GM21717 (cell line): ENCODE results near the gene EPAS1.
"Not testable (repeated sequence)": the region's sequence is repeated elsewhere in the genome, so short reads cannot be mapped to it uniquely, and the experiment has no call there.

Experiments
- ATAC-seq: cut with Tn5 transposase; IDR thresholded peaks from one replicate; pipeline ENCODE4 v1.9.1; 2021; ENCODE audit warnings: mild to moderate bottlenecking, moderate library complexity; ENCODE audit not compliant: unreplicated experiment

The EPAS1 gene

GRCh38 chr2:46394649-46395510 is 97.7 kb downstream of the EPAS1 start:
- no peak for ATAC-seq

GRCh38 chr2:46395730-46396129 is 98.5 kb downstream of the EPAS1 start:
- not testable (repeated sequence) for ATAC-seq

- ATAC-seq = no peak
Observed at GRCh38 chr2:46400016-46400415, 102.8 kb downstream of the EPAS1 start.

- no peak for ATAC-seq
Observed at GRCh38 chr2:46402874-46403273, 105.7 kb downstream of the EPAS1 start.

- no peak for ATAC-seq
Observed at GRCh38 chr2:46404181-46404759, 107.1 kb downstream of the EPAS1 start.

- no peak for ATAC-seq
Observed at GRCh38 chr2:46407852-46408455, 110.7 kb downstream of the EPAS1 start.

- no peak for ATAC-seq
Observed at GRCh38 chr2:46409756-46410155, 112.5 kb downstream of the EPAS1 start.

- ATAC-seq = no peak
Observed at GRCh38 chr2:46410273-46411244, 113.4 kb downstream of the EPAS1 start.

GRCh38 chr2:46411245-46411641 is 114.0 kb downstream of the EPAS1 start:
- no peak for ATAC-seq

GRCh38 chr2:46411985-46412384 is 114.8 kb downstream of the EPAS1 start:
- no peak for ATAC-seq

- no peak for ATAC-seq
Observed at GRCh38 chr2:46413111-46413510, 115.9 kb downstream of the EPAS1 start.

- no peak for ATAC-seq
Observed at GRCh38 chr2:46413631-46414030, 116.4 kb downstream of the EPAS1 start.

- no peak for ATAC-seq
Observed at GRCh38 chr2:46414701-46415100, 117.5 kb downstream of the EPAS1 start.

- ATAC-seq = no peak
Observed at GRCh38 chr2:46416280-46416679, 119.1 kb downstream of the EPAS1 start.

- no peak for ATAC-seq
Observed at GRCh38 chr2:46416739-46417403, 119.7 kb downstream of the EPAS1 start.

- no peak for ATAC-seq
Observed at GRCh38 chr2:46420945-46421344, 123.7 kb downstream of the EPAS1 start.

GRCh38 chr2:46421361-46421760 is 124.2 kb downstream of the EPAS1 start:
- no peak for ATAC-seq

- no peak for ATAC-seq
Observed at GRCh38 chr2:46422717-46423394, 125.6 kb downstream of the EPAS1 start.

GRCh38 chr2:46424937-46425336 is 127.7 kb downstream of the EPAS1 start:
- no peak for ATAC-seq

GRCh38 chr2:46428911-46429436 is 131.8 kb downstream of the EPAS1 start:
- ATAC-seq = no peak
